CD4-positive, alpha-beta T cell treated with Interferon gamma for 1 hour (primary cell): Measurements from ENCODE around the gene ACTBL2.
"Not testable (repeated sequence)": the region's sequence is repeated elsewhere in the genome, so short reads cannot be mapped to it uniquely, and the experiment has no call there.

Experiments used
- DNase-seq: peaks from one replicate; pipeline ENCODE4 v3.0.0-alpha.2; 2020

The ACTBL2 gene

DNA sequence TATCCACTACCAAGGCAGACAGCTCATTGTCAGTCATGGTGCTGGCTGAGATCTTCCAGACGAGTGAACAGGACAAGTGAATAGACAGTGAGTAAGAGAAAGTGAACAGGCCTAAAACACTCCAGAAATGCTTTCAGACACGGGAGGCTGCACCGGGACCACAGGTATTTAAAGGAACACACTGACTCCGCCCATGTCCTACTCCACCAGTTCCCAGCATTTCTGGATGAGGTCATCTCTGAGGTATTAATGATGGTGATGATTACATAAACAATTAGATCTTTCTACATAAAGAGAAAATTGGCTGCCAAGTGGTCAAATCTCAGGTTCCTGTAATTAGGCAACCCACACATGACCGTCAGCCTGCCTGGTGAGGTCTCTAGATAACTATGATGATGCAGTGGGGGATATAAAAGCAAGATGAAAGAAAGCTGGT lies at the start of gene ACTBL2:
TSS of gene ACTBL2 (minus strand) at position 141 of the 436 bp plus-strand sequence. CDS start at position 37, 104 bp downstream.
- DNase-seq = no peak

DNA sequence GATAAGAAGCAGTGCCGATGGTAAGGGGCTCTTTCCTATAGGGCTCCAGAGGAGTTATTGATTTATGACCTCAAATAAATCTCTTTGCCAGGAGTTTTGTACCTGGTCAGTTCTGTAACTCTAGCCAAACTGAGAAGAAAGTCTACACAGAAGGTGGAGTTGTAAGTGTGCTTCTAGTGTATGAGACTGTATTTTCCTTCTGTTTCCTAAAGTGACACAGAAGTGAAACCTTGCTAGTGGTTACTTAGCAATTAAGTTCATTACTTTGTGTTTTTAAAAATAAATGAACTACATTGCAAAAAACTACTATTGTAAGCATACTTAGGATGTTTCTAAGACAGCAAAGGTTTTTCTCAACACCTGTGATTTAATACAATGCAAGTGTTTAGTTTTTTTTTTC lies 48.7 kb upstream of the ACTBL2 start:
- no peak for DNase-seq

DNA sequence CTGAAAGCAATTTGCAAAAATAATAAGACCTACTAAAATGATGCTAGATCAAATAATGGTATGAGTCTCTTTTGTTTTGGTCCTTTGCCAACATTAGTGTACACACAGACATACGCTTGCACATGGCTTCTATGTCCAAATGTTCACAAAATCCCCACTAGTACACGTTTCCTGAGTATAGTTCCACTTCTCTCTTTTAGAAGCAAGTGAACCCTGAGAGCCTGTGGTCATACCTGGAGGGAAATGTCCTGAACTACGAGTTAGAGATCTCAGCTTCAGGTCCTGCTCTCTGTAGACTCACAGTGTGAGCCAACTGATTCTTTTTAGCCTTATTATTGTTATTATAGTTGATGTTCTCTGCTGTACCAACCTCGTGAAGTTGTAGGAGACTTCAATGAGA lies 47.3 kb upstream of the ACTBL2 start:
- DNase-seq = no peak

DNA sequence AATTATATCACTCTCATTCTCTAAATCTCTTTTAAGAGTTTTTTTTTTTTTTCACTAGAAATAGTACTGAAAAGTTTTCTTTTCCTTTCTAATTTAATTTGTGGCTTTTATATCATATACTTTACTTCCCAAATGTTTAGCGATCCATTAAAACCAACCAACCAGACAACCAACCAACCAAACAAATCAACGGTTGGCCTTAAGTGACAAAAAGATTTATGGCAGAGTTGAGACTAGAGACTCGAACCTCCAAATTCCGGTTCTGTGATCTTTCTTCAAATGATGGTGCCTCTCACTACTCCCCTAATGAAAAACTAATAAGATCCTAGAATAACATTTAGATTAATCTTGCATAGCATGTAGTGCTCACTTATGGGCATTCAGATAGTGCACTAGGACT lies 45.3 kb upstream of the ACTBL2 start:
- DNase-seq = no peak

DNA sequence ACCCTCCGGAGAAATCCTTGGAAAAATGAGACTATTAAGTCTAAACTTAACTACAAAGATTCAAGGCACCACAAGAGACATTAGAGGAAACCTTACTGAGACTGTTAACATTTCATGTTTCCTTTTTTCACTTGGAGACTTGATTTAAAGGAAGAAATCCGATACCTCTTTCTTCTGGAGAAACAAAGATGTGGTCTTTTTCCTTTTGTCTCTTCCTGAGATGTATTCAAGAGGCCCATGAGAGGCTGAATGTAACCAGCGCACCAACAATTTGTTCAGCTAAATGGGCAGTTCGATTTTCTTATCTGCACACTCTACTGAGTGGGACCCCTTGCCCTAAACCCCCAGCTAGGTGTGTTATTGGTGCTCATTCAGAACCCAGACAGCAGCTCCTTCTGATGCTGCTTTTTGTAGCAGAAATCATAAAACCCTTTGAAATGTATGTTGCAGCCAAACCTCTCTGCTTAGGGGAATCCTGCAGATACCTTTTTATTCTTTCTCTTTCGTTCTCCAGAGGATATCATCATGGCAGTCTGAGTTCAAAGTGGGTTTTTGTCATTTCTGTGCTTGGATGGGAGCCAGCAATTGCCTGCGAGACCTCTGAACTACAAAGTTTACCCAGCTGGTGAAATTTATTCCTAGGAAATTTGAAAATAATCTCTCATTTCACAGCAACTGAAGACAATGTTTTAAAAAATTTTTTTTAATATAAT lies 41.9 kb upstream of the ACTBL2 start:
- DNase-seq = no peak

DNA sequence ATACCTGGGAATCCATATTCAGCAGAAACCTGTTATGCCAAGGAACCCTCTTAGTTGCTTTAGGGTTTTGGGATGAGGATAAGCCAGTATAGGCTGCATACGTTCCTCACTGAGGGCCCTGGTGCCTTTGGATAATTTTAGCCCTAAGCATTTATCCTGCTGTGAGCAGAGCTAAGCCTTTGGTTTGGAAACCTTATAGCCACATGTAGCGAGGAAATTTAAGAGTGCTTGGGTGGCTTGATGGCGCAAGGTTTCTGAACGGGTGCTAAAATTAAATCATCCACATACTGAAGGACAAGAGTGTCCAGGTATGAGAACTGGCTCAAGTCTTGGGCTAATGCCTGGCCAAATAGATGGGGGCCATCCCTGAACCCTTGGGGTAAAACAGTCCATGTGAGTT lies 39.9 kb upstream of the ACTBL2 start:
- DNase-seq = not testable (repeated sequence)

DNA sequence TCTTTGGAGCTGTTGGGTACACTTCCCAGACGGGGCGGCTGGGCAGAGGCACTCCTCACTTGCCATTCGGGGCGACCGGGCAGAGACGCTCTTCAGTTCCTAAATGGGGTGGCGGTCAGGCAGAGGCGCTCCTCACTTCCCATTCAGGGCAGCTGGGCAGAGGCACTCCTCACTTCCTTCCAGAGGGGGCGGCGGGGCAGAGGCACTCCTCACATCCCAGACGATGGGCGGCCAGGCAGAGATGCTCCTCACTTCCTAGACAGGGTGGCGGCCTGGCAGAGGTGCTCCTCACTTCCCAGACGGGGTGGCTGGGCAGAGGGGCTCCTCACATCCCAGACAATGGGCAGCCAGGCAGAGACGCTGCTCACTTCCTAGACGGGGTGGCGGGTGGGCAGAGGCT lies 35.8 kb upstream of the ACTBL2 start:
- DNase-seq = not testable (repeated sequence)

DNA sequence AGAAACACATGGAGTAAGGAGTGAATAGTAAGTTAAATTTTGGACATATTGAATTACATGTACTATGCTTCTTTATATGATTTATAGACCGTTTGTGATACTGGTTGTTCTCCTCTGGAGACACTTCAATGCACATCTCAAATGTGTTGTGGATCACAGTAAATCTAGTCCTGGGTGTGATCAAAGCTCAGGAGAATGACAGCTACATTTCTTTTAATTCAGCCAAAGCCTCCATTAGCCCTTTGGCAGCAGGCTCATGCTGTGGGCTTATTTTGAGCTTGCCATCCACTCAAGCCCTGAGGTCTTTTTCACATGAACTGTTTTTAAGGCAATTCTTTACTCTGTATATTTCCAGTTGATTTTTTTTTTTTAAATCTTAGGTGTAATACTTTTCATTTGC lies 34.6 kb upstream of the ACTBL2 start:
- DNase-seq = no peak

DNA sequence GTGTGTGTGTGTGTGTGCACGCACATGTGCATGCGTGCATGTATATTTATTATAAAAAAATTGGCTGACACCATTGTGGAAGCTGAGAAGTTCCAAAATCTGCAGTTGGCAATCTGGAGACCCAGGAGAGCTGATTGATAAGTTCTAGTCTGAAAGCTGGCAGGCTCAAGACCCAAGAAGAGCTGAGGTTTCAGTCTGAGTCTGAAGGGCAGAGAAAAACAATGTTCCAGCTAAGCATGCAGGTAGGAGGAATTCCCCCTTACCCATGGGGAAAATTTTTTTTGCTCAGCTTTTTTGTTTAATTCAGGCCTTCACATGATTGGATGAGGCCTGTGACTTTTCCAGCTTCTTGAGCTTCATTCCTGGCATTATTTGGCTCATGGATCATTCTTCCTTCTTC lies 31.2 kb upstream of the ACTBL2 start:
- DNase-seq = no peak

DNA sequence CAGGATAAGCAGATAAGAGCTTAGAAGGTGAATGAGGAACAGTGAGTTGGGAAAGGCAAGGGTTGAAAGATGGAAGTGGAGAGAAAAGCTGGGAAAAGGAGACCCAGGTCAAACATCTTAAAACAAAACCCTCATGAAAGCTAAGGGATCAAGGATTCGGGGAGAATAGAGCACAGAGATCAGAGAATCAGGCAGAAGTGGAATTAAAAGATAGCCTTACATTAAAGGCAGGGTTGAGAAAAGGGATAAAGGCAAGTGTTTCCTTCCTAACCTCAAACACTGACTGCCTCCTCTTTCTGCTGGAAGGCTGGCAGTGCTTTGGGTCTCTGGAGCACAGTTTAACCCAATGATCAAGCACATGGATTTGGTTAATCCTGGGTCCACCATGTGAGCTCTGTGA lies 28.7 kb upstream of the ACTBL2 start:
- no peak for DNase-seq

DNA sequence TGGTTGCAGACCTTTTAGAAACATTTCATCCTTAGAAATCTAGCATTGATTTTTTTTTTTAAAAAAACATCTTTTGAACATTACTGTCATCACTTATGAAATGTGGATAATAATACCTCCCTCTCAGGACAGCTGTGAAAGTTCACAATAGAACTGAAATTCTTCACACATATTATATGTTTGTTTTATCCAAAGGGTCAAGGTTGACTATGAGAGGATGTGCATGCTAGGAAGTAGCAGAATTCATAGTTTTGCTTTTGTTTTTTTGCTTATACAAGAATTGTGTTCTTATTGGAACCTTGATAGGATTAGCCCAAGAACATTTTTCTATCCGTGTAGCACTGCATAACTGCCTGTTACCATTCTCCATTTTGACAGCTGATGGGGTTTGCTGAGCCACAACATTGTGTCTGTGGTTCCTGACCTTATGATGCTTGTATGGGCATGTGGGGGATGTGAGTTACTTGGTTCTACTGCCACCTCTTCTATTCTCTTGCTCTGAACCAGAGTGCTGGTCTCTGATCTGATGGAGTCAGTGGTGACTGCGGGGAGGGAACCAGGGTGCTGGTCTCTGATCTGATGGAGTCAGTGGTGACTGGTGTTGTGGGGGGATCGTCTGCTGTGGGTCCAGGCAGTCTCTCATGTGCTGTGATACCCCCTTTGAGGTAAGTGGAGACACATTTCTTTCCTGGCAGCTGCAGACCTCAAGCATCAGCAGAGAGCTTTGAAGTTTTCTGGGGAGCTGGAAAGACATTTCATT lies 27.1 kb upstream of the ACTBL2 start:
- DNase-seq = no peak

DNA sequence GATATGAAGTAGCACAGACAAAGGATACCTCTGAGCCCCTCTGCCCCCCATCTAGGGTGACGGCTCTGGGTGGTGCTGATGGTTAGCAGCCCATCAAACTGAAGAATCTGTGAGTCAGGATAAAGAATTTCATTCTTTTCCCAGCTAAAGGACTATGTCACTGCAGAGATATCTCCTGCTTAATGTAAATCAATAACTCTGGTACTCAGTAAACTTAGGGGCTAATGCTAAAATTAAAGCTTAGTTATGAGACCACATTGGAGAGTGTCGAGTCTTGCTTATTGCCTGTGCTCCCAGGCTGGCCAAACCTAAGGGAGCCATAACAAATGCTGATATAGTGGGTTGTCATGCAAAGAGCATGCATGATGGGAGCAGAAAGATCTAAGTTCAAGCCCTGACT lies 25.6 kb upstream of the ACTBL2 start:
- no peak for DNase-seq

DNA sequence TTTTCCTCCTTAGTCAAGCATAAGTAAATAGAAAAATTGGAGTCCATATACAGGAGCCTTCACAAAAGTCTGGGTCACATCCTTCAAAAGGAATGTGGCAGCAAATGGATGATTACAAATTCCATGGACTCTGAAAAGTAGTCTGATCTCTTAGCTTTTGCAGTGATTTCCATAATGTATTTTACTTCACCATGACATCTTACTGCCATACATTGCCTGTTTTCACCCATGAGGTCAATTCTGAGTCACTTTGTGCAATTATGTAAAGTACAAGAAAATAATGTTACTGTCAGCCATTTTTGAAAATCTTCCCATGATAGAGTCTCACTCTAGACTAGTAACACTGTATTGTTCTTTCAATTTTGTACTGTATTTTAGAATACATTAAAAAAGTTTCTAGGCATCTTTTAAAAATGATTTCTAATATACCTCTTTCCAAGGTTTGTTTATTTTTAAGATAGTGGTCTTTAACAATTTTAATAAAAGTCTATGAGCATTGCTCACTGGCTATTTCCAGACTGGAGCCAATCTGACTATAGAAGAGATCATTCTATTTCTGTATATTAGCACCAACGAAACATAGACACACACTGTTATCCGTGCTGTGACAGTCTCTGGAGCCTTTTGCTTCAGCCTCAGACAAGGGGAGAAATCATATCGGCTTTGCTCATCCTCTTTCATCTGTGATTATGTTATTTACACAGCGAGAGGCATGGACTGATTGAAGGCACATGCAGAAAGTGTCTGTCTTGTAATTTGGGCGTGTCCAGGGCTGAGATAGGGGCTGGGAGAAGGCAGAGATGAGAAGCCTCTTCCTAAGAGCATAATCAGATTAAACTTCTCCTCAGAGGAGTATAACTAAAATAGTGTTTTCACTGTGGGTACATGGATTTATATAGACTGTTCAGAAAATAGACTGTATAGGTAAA lies 22.9 kb upstream of the ACTBL2 start:
- DNase-seq = no peak

DNA sequence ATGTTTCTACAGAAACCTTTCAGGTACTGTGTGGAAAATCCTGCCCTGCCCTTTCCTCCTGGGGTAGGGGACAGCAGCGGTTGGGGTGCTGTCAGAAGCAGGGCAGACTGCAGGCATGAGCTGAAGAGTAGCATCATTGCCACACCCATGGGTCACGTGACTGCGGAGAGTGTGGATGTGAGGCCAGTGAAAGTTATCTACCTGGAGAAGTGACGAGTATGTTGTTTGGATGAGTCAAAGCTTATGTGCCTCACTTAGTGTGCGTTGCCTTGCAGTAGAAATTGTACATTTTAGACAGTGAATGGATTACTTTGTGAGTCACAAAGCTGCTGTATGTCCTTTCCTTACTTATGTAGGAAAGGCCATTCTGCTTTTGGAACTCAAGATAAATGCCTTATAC lies 21.7 kb upstream of the ACTBL2 start:
- DNase-seq = no peak

DNA sequence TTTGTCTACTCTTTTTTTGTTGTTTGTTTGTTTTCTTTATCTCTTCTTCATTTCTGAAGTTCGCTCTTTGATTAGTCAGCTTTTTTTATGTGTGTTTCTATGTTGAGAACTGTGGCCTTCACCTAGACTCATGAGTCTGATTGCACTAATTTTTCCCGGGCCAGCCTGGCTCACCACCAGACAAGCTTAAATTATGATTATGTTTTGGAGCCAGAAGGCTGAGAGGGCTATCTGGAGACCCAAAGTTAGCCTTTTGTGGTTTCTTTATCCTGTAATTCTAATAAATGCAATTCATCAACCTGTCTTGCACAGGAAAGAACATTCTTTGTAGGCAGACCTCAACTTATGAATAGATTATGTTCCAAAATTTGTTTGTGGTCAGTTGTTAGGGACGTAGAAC lies 20.8 kb upstream of the ACTBL2 start:
- DNase-seq = no peak

DNA sequence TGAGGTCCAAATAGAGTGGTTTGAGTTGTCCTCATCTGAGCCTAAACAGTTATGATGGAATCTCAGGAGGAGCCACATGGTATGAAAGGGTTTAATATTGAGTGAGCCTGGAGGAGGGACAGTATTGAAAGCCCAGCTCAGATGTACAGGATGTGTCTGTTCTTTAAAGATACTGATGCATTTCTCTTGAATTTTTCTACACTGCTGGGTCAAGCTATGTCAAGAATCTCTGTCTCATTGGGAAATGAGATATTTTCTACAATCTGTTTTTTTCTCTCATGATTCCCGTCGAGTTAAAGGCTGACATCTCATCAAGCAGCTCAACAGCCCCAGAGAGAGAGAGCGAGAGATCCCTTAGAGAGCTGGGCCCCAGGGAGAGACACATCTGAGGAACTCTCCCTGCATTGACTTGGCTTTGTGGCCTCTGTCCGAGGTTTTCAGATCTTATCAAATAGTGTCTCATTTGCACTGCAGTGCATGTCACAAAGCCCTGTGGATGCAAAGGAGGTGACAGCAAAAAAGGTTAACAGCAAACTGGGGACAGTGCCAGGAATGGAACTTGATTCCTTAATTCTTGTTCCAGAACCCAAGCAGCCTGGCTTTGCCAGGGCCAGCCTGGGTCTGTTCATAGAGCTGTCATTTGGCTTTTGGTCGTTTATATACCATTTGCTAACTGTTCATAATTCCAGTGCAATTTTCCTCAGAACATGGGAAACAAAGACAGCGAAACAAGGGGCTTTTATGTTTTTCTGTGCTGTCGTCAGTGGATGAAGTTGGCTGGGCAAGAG lies 19.0 kb upstream of the ACTBL2 start:
- DNase-seq = no peak

DNA sequence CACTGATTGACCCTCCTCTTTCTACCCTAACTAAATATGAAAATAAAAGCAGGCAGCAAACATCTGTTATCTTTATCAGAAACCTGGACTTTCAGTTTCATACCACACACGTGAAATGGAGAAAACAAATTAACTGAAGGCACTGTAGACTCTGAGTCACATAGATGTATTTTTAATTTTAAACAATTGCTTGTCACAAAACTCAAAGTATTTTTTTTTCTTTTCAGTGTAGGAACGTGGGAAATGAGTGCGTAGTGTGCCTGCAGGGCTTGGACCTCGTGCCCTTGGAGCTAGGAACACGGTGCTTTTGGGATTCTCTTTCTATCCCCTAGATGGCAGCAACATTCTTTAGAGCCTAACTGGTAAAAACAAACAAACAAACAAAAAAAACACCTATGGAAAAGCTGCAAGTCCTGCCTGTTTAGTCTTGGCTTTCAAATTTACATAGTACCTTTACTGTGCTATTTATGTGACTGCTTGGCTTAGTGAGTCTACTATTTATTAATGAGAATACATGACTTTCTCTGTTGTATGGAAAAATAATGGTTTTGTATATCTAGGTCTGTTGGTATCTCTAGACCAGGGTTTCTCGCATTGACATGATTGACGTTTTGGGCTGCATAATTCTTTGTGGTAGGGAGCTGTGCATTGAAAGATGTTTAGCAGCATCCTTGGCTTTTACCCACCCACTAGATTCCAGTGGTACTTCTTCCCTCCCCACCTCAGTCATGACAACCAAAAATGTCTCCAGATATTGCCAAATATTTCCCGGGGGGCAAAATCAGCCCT lies 16.8 kb upstream of the ACTBL2 start:
- DNase-seq = no peak

DNA sequence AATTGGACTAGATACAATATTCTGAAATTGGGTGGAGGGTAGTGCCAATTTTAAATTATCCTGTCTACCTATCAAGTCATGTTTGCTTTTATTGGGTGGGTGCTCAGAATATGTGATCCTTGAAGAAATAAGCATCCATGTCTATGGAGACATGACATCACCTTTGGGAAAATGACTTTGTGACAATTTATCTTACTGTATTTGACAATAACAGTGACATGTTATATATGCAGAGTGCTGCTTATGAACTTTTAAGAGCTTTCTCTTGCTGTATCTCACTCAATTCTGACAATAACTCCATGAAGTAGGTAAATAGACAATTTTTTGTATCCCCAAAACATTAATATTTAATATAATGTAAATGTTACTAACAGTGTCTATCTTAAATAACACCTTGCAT lies 15.1 kb upstream of the ACTBL2 start:
- DNase-seq = no peak

DNA sequence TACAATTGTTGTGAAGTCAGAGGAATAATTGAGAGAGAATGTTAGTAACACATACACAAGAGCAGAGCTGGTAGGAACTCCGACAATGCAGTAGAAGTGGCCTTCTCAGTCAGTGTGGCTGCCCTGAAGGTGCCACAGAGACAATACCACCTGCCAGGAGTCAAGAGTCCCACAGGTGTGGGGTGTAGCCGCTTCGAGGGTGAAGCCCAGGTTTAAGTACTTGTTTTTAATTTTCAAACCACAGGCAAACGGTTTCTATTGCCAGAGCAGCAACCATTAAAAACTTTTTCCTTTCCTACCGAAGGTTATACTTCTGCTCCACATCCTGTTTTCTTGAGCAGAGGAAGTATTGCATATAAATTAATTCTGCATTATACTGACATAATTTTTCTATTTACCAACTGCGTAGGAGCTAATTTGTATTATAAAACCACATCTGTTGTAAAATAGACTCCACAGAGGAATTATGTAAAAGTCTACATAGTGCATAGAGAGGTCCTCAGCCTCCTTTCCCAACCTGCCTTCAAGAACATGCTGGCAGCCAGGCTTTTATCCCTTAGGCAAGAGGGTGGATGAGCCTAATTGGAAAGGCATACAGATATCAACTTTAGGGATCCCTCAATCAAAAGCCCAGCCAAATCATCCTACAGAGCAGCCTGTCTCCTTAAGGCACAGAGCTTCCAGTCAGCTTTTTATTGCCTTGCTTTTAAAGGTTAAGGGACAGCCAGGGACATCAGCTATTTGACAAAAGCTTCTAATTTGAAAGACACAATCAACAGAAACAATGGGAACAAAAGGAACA lies 12.9 kb upstream of the ACTBL2 start:
- no peak for DNase-seq

DNA sequence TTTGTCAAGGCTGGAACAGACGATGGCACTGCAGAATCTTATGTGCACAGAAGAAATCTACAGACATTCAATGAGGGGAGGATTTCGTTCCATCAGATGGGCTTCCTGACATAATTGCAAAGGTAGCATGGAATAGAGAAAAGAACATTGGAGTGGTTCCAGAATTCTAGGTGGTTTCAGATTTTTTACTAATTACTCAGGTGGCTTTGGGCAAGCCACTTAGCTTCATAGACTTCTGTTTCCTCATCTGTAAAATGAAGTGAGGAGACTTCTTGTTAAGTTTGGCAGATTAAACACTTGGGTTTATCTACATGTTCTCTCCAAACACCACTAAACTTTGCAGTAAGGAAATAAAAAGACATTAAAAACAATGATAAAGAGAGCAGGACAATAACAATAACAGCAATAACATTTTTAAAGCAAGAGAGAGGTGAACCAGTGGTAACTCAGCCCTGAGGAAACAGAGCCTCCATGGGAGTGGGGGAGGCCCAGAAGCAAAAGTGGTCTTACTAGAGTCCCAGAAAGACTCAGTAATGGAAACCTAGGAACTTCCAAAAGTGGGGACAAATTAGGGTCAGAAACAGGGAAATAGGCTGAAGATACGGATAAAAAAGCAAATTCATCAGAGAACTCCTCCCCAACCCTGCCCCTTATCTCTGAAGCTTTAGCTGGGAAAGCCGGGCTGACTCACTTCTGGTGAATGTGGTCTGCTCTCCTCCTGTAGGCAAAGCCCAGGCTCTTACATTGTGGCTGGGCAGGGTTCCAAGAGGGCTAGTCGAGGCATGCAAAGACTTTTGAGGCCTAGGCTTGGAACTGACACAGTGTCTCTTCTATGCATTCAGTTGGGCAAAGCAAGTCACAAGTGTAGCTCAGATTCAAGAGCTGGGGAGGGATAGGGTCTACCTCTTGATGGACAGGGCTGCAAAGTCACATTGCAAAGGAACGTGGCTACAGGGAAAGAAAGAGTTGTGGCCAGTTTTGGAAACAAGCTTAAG lies 11.8 kb upstream of the ACTBL2 start:
- DNase-seq = no peak
